ENCODE measurements around the gene POU6F2. TPM values are rescaled to one million over a fixed set of nuclear protein-coding genes. Genes with fewer than 3 reads are reported as not detected.

The POU6F2 gene
- total RNA-seq, 4 donors from 2014 or later = 0.31 to 0.66 TPM; not detected in 2

- Histone ChIP-seq H3K4me1 (no peaks in the 10 kb centered on the region), H3K9me3 (no peaks in the 10 kb centered on the region), H3K27me3 (peaks cover 4% of the 10 kb centered on the region), H3K36me3 (no peaks in the 10 kb centered on the region), H3K4me3 (no peak overlapping the region), H3K27ac (no peak overlapping the region)
- no peak for ATAC-seq
- no peak for TF ChIP-seq CTCF (IDR thresholded peaks at IDR 0.05)
- no peak for TF ChIP-seq EP300 (IDR thresholded peaks at IDR 0.05)
- no peak for TF ChIP-seq POLR2AphosphoS5 (IDR thresholded peaks at IDR 0.05)
- no peak for TF ChIP-seq POLR2A (IDR thresholded peaks at IDR 0.05)
Observed at GRCh38 chr7:39272691-39273090, 295.0 kb downstream of the POU6F2 start.

- no peak for ATAC-seq
- Histone ChIP-seq H3K9me3 (peaks cover 0 to 5% (median 0%) of the 10 kb centered on the region in 3 donors), H3K4me1 (no peaks in the 10 kb centered on the region), H3K27ac (no peak overlapping the region), H3K4me3 (no peak overlapping the region), H3K27me3 (no peaks in the 10 kb centered on the region), H3K36me3 (no peaks in the 10 kb centered on the region)
- TF ChIP-seq POLR2A (IDR thresholded peaks at IDR 0.05) = no peak
- TF ChIP-seq EP300 (IDR thresholded peaks at IDR 0.05) = no peak
- TF ChIP-seq CTCF (IDR thresholded peaks at IDR 0.05) = no peak
- TF ChIP-seq POLR2AphosphoS5 (IDR thresholded peaks at IDR 0.05) = no peak
- 0% methylated on average over 1 of the region's 1 CpG for WGBS, 2 donors (ENCODE audit: low coverage in 1 of 2)
Observed at GRCh38 chr7:39280337-39280736, 302.6 kb downstream of the POU6F2 start.

- Histone ChIP-seq H3K27ac (no peak overlapping the region), H3K4me1 (no peaks in the 10 kb centered on the region), H3K27me3 (peaks cover 8% of the 10 kb centered on the region), H3K36me3 (no peaks in the 10 kb centered on the region), H3K9me3 (peaks cover 0 to 5% (median 0%) of the 10 kb centered on the region in 3 donors), H3K4me3 (no peak overlapping the region)
- no peak for TF ChIP-seq POLR2A (IDR thresholded peaks at IDR 0.05)
- no peak for TF ChIP-seq POLR2AphosphoS5 (IDR thresholded peaks at IDR 0.05)
- TF ChIP-seq CTCF (IDR thresholded peaks at IDR 0.05) = no peak
- TF ChIP-seq EP300 (IDR thresholded peaks at IDR 0.05) = no peak
- 50 to 53% methylated on average over 2 of the region's 2 CpGs for WGBS, 2 donors (ENCODE audit: low coverage in 1 of 2)
- ATAC-seq = no peak
Observed at GRCh38 chr7:39285256-39285655, 307.5 kb downstream of the POU6F2 start.

- WGBS, 2 donors (ENCODE audit: low coverage in 1 of 2) = 86 to 87% methylated on average over 3 of the region's 3 CpGs
- no peak for ATAC-seq
- TF ChIP-seq EP300 (IDR thresholded peaks at IDR 0.05) (no peak), POLR2AphosphoS5 (IDR thresholded peaks at IDR 0.05) (no peak), POLR2A (IDR thresholded peaks at IDR 0.05) (no peak), CTCF (IDR thresholded peaks at IDR 0.05) (no peak)
Observed at GRCh38 chr7:39288303-39288702, 310.6 kb downstream of the POU6F2 start.

GRCh38 chr7:39291628-39292410 is 314.1 kb downstream of the POU6F2 start:
- WGBS, 2 donors (ENCODE audit: low coverage in 1 of 2) = 26 to 44% methylated on average over 8 to 9 of the region's 10 CpGs
- no peaks in the 10 kb centered on the region for H3K36me3 ChIP-seq
- no peak for TF ChIP-seq EP300 (IDR thresholded peaks at IDR 0.05)
- no peak for TF ChIP-seq POLR2A (IDR thresholded peaks at IDR 0.05)
- TF ChIP-seq CTCF (IDR thresholded peaks at IDR 0.05) = no peak
- TF ChIP-seq POLR2AphosphoS5 (IDR thresholded peaks at IDR 0.05) = no peak

More at GRCh38 chr7:39288303-39288702, 310.6 kb downstream of the POU6F2 start:
- H3K36me3 ChIP-seq = no peaks in the 10 kb centered on the region
- no peak overlapping the region for H3K27ac ChIP-seq
- no peaks in the 10 kb centered on the region for H3K4me1 ChIP-seq
- no peaks in the 10 kb centered on the region for H3K9me3 ChIP-seq
- peaks cover 13% of the 10 kb centered on the region for H3K27me3 ChIP-seq
- H3K4me3 ChIP-seq = no peak overlapping the region

More at GRCh38 chr7:39291628-39292410, 314.1 kb downstream of the POU6F2 start:
- peaks cover 9% of the 10 kb centered on the region for H3K27me3 ChIP-seq
- no peaks in the 10 kb centered on the region for H3K9me3 ChIP-seq
- no peak overlapping the region for H3K4me3 ChIP-seq
- H3K4me1 ChIP-seq = no peaks in the 10 kb centered on the region
- no peak for ATAC-seq
- no peak overlapping the region for H3K27ac ChIP-seq
